Measurements from ENCODE around the gene ELOVL2.
"Not testable (repeated sequence)": the region's sequence is repeated elsewhere in the genome, so short reads cannot be mapped to it uniquely, and the experiment has no call there.

The ELOVL2 gene

DNA sequence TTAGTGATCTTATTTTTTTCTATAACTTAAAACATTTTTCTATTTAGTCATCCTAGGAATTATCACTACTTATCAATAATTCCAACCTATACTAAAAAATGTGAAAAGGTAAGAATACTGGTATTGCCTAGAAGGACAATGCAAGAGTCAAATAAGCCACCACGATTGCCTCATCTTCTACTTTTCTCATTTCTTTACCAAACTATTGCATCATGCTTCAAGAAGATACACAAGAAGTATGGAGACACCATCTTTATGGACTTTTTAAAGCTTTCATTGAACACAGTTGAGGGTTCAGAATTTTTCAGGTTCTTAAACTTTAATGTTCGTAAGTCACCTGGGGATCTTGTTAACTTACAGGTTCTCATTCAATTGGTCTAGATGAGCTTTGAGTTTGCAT lies 25.9 kb downstream of the ELOVL2 start:
- peak in 1 of 2 donors; percentile 5 for DNase-seq

GRCh38 chr6:11017090-11017489 lies 27.0 kb downstream of the ELOVL2 start:
- DNase-seq, result no peak

DNA sequence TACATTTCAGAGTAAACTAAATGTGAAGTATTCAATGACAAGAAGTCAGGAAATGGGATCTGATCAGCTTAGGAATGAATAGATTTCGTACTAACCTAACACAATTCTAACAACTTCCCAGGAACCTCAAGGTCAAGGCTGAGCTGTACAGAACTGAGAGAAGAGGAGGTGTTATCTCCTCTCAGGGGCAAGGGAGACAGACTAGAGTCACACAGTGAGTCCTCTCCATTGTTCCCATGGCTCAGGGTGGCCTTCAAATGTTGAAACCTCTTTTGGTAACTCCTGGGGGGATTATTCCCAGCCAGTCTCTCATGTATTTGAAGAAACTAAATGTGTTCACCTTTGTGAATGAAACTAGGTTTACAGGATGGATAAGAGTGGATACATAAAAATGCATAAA lies 27.7 kb downstream of the ELOVL2 start:
- DNase-seq, result no peak

- no peak for DNase-seq
Measured at GRCh38 chr6:11015102-11015501, 29.0 kb downstream of the ELOVL2 start.

- no peak for DNase-seq
Measured at GRCh38 chr6:11013721-11014070, 30.4 kb downstream of the ELOVL2 start.

- DNase-seq, result no peak
Measured at GRCh38 chr6:11012976-11013720, 31.0 kb downstream of the ELOVL2 start.

DNA sequence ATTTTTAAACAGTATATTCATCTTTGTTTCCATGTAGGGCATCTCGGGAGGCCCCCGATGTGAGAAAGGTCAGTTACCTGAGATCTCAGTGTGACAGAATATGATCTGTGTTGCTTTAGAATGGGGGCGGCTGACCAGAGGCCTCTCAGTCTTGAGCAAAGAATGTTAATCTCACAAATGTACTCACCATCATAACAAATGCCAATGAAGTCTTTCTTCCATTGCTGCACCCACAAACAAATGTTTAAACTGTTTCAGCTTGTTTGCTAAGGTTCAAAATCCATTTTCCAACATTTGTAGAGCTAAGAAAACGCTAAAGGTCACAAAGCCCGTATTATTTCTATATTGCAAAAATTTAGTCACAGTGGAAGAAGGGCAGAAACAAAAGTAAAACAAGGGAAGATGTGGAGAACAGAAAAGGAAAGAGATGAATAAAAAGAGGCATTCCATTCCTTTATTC lies 31.8 kb downstream of the ELOVL2 start:
- DNase-seq, result no peak

DNA sequence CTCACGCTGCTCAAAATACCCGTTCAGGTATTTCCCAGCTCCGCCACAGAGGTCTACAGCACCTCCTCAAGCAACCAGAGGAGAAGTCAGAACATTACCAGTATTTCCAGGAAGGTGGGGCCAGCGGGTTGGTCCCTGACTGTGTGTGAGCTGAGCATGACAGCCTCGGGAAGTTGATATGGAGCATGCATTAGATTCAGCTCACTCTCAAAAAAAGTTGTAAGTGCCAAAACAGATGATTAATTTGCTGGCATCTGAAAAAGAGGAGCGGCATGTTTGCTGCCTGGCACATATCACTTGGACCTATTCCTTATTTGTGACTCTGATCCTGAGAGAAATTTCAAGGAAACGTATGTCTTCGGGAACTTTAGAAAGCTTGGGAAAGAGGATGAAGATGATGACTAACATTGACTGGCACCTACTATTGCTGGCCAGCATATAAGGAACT lies 32.3 kb downstream of the ELOVL2 start:
- no peak for DNase-seq

DNA sequence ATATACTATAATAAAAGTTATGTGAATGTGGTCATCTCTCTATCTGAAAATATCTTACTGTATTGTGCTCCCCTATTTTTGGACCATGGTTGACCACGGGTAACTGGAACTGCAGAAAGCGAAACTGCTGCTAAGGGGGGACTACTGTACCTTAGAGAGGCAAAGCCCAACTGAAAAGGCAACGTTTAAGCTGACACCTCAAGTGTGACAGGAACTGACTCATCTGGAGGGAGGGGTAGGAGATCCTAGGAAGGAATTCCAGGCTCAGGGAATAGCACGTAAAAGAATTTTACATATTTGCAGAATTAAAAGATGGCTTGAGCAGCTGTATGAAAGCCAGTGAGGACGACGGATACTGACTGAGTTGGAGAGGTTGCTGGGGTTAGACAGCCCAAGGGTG lies 34.8 kb downstream of the ELOVL2 start:
- no peak for DNase-seq

DNA sequence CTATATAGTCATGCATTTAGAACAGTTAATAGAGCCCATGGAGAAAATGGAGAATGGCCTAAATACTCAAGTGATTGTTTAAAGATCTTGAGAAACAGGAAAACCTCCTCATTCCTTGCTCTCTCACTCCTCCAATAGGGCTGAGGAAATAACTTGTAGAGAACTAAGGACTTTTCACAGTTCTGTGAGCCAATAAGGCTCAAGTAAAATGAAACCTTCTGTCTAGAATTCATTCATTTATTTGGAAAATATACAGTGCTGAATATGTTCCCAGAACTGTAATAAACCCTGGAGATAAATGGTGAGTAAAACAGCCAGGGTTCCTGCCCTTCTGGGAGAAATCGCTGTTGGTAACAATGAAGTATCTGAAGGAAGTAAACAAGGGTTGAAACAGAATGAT lies 35.3 kb downstream of the ELOVL2 start:
- no peak for DNase-seq

DNA sequence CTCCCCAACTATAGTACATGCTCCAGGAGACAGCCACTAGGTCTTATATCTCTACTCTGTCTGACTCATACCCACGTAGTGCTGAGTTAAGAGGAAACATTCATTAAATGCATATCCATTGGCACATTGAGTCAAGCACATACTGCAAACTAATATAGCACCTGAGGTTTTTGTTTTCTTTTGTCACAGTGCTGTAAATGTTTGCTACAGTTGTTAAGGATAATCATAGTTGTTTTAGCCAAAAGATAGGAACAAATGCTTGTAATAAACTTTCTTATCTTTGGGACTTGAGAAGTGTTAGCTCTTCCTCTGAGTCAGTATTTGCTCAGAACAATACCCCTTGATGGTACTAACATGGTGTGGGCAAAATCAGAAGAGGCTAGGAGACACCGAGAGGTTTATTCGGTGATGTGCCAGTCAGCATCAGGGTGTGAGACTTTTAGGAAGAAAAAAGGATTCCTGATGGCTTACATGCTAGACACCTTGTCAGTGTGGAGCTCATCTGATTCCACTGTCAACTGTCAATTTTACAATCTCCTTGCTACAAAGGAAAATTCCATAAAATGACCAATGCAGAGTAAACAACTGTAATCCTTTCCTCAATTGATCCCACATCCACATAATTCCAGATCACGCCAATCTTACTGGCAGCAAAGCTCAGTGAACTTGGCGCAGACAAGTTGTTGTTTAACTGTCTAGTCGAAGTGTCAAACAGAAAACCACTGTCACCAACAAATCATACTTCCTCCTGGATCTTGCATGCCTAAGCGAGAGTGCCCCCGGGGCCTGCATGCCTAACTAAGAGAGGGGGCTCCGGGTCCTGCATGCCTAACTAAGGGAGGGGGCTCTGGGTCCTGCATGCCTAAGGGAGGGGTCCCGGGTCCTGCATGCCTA lies 36.1 kb downstream of the ELOVL2 start:
- no peak for DNase-seq

DNA sequence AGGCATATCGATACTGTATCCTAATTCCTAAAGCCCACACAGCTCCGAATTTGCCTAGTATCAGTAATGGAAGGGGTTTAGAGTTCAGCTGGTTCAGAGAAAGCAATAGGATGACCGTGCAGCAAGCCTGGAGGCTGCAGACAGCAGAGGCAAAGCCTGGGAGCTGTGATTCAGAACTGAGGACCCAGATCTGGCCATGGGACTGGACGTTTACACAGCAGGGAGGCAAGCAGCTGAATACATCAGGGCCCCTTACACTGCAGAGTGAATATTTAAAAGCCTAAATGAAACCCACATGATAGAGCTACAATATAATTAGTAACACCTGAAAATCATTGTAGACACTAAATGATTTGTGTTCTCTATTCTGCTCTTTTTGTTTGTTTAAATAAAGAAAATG lies 38.0 kb downstream of the ELOVL2 start:
- DNase-seq, result no peak

GRCh38 chr6:11003297-11003696 lies 40.8 kb downstream of the ELOVL2 start:
- not testable (repeated sequence) for DNase-seq

DNA sequence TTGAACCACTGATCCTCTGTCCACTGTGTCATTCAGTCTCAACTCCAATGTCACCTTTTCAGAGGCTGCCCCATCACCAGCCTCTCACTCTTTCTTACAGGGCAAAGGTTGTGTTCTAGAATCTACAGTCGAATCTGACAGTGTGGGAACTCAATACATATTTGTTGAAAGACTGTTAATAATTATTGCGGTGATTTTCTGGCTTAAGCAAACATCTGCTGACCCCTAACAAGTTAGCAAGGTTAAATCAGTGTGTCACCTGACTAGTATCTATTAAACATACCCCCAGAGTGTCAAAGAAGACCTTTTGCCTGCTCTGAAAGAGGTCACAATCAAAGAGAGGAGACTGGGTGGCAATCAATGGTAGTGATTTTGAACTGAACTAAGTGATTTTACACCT lies 41.9 kb downstream of the ELOVL2 start:
- no peak for DNase-seq

DNA sequence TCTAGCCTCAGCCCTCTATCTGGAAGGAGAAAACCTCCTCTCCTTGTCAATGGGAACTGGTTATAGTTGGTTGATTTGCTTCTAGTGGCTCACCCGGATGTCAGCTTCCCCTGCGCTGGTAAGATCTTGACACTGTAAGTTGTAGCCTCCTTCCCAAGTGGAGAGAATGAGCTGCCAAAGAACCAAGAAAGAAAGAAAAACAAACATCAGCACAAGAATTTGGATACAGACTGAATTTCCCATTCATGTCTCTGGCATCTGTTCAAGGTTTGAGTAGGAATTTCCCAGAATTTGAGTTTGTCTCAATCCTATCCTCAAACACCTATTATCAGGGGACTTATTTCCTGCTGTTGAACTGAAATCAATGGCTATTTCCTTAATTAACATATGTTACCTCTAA lies 44.1 kb downstream of the ELOVL2 start:
- no peak for DNase-seq

GRCh38 chr6:10995114-10995707 lies 48.9 kb downstream of the ELOVL2 start:
- DNase-seq, result no peak

GRCh38 chr6:10993896-10994295 lies 50.2 kb downstream of the ELOVL2 start:
- no peak for DNase-seq

GRCh38 chr6:10991115-10991514 lies 53.0 kb downstream of the ELOVL2 start:
- no peak for DNase-seq

GRCh38 chr6:10989587-10989986 lies 54.5 kb downstream of the ELOVL2 start:
- no peak for DNase-seq

GRCh38 chr6:10984959-10985358 lies 59.1 kb downstream of the ELOVL2 start:
- not testable (repeated sequence) for DNase-seq

DNA sequence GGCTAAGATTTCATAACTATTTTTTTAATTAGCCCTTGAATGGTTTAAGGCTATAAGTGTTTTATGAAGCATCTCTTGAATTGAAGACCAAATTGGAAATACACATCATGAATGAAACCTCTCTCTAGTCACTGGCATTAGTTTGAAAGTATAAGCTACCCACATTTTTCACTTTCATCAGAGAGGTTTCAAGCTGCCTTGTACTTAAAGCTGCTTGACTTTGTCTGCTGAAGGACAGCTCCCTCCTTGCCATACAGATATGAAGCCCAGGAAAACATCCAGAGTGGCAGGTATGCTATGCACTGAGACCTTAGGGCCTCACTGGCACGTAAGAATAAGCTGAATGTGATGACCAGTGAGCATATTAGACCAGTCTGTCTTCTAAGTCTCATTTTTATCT lies 62.7 kb downstream of the ELOVL2 start:
- DNase-seq, result no peak

GRCh38 chr6:10979603-10980002 lies 64.5 kb downstream of the ELOVL2 start:
- DNase-seq, result no peak

DNA sequence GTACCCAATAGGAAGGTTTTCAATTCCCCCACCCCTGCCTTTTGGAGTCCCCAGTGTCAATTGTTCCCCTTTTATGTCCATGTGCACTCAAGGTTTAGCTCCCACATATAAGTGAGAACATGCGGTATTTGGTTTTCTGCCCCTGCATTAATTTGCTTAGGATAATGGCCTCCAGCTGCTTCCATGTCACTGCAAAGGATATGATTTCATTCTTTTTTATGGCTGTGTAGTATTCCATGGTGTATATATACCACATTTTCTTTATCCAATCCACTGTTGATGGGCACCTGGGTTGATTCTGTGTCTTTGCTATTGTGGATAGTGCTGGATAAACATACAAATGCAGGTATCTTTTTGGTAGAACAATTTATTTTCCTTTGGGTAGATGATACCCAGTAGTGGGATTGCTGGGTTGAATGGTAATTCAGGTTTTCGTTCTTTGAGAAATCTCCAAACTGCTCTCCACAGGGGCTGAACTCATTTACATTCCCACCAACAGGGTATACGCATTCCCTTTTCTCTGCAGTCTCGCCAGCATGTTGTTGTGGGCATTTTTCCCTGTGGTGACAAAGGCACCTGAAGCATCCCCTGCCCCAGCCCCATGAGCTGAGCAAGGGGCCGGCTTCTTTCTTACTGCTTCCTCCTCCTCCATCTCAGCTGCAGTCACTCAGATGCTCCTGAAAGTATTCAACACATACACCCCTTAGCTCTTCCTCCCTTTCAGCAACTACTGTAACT lies 66.7 kb downstream of the ELOVL2 start:
- DNase-seq, result no peak

Data from inflammatory macrophage (primary cell).